H1 (cell line): ENCODE results near the gene PEX6. TPM values are rescaled to one million over a fixed set of nuclear protein-coding genes. Genes with fewer than 3 reads are reported as not detected.

Experiments
- CTCF ChIA-PET: fragments of 300-600 bp; sonication (Branson Sonifier 250); formaldehyde crosslinking; loops from one replicate; lab custom pipeline; 2021; ENCODE audit not compliant: partially characterized antibody; lab: Charles Lee
- POLR2A ChIA-PET: fragments of 300-600 bp; sonication (Branson Sonifier 250); formaldehyde crosslinking; loops from one replicate; lab custom pipeline; 2021; ENCODE audit warnings: inconsistent platforms; ENCODE audit not compliant: partially characterized antibody; lab: Charles Lee
- DNase-seq, 2 experiments: peaks; one replicate each; pipeline versions ENCODE4 v3.0.0 to v3.0.0-alpha.2; 2010 to 2022; ENCODE audit warnings: low spot score in 2 of 2, low read depth in 1 of 2, mixed read lengths in 1 of 2
- FAIRE-seq: peaks from 2 replicates; lab custom pipeline; 2011; peaks lifted over from hg19 to GRCh38; lab: Jason Lieb, UNC
- H2AFZ ChIP-seq: 2 replicates; pipeline ENCODE4 v1.8.1; 2012; ENCODE audit warnings: low read length, inconsistent platforms
- H2AK5ac ChIP-seq: 2 replicates; pipeline ENCODE4 v1.6.1; 2013; ENCODE audit warnings: low read depth, low read length
- H2BK120ac ChIP-seq: replicated peaks from 2 replicates; pipeline ENCODE3; 2013; ENCODE audit warnings: low read depth, low read length, inconsistent platforms
- H2BK12ac ChIP-seq: 2 replicates; pipeline ENCODE4 v1.6.1; 2013; ENCODE audit warnings: low read depth, low read length
- H2BK15ac ChIP-seq: 2 replicates; pipeline ENCODE4 v1.6.1; 2013; ENCODE audit warnings: low read length
- H2BK20ac ChIP-seq: 2 replicates; pipeline ENCODE4 v1.6.1; 2013; ENCODE audit warnings: low read length
- H2BK5ac ChIP-seq: 2 replicates; pipeline ENCODE4 v1.6.1; 2013; ENCODE audit warnings: low read depth, low read length
- H3K14ac ChIP-seq: 2 replicates; pipeline ENCODE4 v1.6.1; 2013; ENCODE audit warnings: inconsistent platforms; ENCODE audit not compliant: insufficient read length
- H3K18ac ChIP-seq: 2 replicates; pipeline ENCODE4 v1.6.1; 2013; ENCODE audit warnings: low read length; ENCODE audit errors: extremely low read depth
- H3K23ac ChIP-seq: 2 replicates; pipeline ENCODE4 v1.6.1; 2013; ENCODE audit warnings: inconsistent platforms; ENCODE audit not compliant: insufficient read length
- H3K23me2 ChIP-seq: 2 replicates; pipeline ENCODE4 v1.6.1; 2013; ENCODE audit warnings: low read depth, low read length
- H3K27ac ChIP-seq: 2 replicates; pipeline ENCODE4 v1.6.1; 2011; ENCODE audit warnings: low read depth, low read length, inconsistent platforms
- H3K27me3 ChIP-seq, 4 experiments: replicated peaks in 1 of 4; 1 replicate in 1 of 4; 2 replicates in 3 of 4; pipeline versions ENCODE4 v1.6.1 to v1.8.1; 2011 to 2013; ENCODE audit warnings: low read length in 3 of 4, mild to moderate bottlenecking in 3 of 4, inconsistent platforms in 2 of 4, mixed read lengths in 2 of 4, moderate library complexity in 1 of 4; ENCODE audit not compliant: control insufficient read depth in 3 of 4, insufficient read depth in 3 of 4; ENCODE audit errors: extremely low read depth in 1 of 4
- H3K36me3 ChIP-seq, 4 experiments: 2 replicates each; pipeline versions ENCODE4 v1.6.1 to v1.8.1; 2011 to 2013; ENCODE audit warnings: mild to moderate bottlenecking in 4 of 4, low read length in 3 of 4, moderate library complexity in 2 of 4, control low read depth in 1 of 4, inconsistent platforms in 1 of 4; ENCODE audit not compliant: insufficient read depth in 4 of 4, control insufficient read depth in 2 of 4
- H3K4ac ChIP-seq: replicated peaks from 2 replicates; pipeline ENCODE3; 2013; ENCODE audit warnings: low read length, low read depth, mixed read lengths, inconsistent platforms; ENCODE audit not compliant: insufficient read length
- H3K4me1 ChIP-seq, 4 experiments: replicated peaks in 1 of 4; 1 replicate in 1 of 4; 2 replicates in 3 of 4; pipeline versions ENCODE4 v1.6.1 to v1.8.1; 2011 to 2013; ENCODE audit warnings: low read length in 3 of 4, inconsistent platforms in 2 of 4, mixed read lengths in 1 of 4; ENCODE audit not compliant: insufficient read depth in 4 of 4, control insufficient read depth in 3 of 4
- H3K4me2 ChIP-seq, 2 experiments: 2 replicates each; pipeline versions ENCODE4 v1.6.1 to v1.8.1; 2011 to 2013; ENCODE audit warnings: low read depth in 2 of 2, low read length in 2 of 2, control low read depth in 1 of 2, inconsistent platforms in 1 of 2, mild to moderate bottlenecking in 1 of 2; ENCODE audit not compliant: insufficient read depth in 1 of 2
- H3K4me3 ChIP-seq, 4 experiments: fragments of 200-600, 300-600 bp in 1 of 4; sonication (generic), shearing (Covaris generic), sonication (Bioruptor Twin) in 1 of 4; 2 replicates each; pipeline versions ENCODE4 v1.5.1 to v1.8.1; 2011 to 2016; ENCODE audit warnings: low read length in 4 of 4, low read depth in 3 of 4, control low read depth in 2 of 4, inconsistent platforms in 2 of 4, mild to moderate bottlenecking in 2 of 4, mixed read lengths in 1 of 4, moderate library complexity in 1 of 4; ENCODE audit not compliant: insufficient read depth in 2 of 4; ENCODE audit errors: extremely low read depth in 1 of 4
- H3K56ac ChIP-seq: replicated peaks from 2 replicates; pipeline ENCODE3; 2013; ENCODE audit warnings: low read depth, mild to moderate bottlenecking, mixed read lengths, low read length, inconsistent platforms; ENCODE audit not compliant: insufficient read length
- H3K79me1 ChIP-seq: 2 replicates; pipeline ENCODE4 v1.6.1; 2013; ENCODE audit warnings: low read depth, low read length, control low read depth
- H3K79me2 ChIP-seq, 2 experiments: 2 replicates each; pipeline versions ENCODE4 v1.6.1 to v1.8.1; 2012 to 2013; ENCODE audit warnings: low read length in 2 of 2, mild to moderate bottlenecking in 2 of 2, inconsistent platforms in 1 of 2; ENCODE audit not compliant: insufficient read depth in 2 of 2, control insufficient read depth in 1 of 2
- H3K9ac ChIP-seq, 4 experiments: replicated peaks in 1 of 4; 1 replicate in 1 of 4; 2 replicates in 3 of 4; pipeline versions ENCODE4 v1.6.1 to v1.8.1; 2011 to 2013; ENCODE audit warnings: low read depth in 3 of 4, low read length in 3 of 4, control low read depth in 2 of 4, mild to moderate bottlenecking in 2 of 4, moderate library complexity in 2 of 4, inconsistent platforms in 1 of 4; ENCODE audit errors: extremely low read depth in 1 of 4
- H3K9me3 ChIP-seq, 2 experiments: 2 replicates each; pipeline versions ENCODE4 v1.6.1 to v1.8.1; 2012 to 2013; ENCODE audit warnings: mild to moderate bottlenecking in 2 of 2, moderate library complexity in 2 of 2, control low read depth in 1 of 2, inconsistent platforms in 1 of 2, low read depth in 1 of 2, low read length in 1 of 2, mixed read lengths in 1 of 2; ENCODE audit not compliant: insufficient read depth in 2 of 2
- H4K20me1 ChIP-seq, 2 experiments: replicated peaks in 1 of 2; 2 replicates each; pipeline versions ENCODE3 to v1.8.1; 2011 to 2013; ENCODE audit warnings: inconsistent platforms in 2 of 2, low read length in 2 of 2, mild to moderate bottlenecking in 1 of 2; ENCODE audit not compliant: insufficient read depth in 2 of 2, control insufficient read depth in 1 of 2
- H4K5ac ChIP-seq: 2 replicates; pipeline ENCODE4 v1.6.1; 2013; ENCODE audit warnings: low read length, low read depth, mixed read lengths, inconsistent platforms; ENCODE audit not compliant: insufficient read length
- H4K8ac ChIP-seq: 2 replicates; pipeline ENCODE4 v1.8.0; 2013; ENCODE audit warnings: mild to moderate bottlenecking, moderate library complexity, low read length, inconsistent platforms; ENCODE audit not compliant: insufficient read depth; ENCODE audit errors: extremely low read depth
- H4K91ac ChIP-seq: replicated peaks from 2 replicates; pipeline ENCODE3; 2013; ENCODE audit warnings: low read length, mixed read lengths, inconsistent platforms; ENCODE audit not compliant: insufficient read length
- CREB1 ChIP-seq: IDR thresholded peaks from 2 replicates; pipeline ENCODE4 v1.6.1; 2012; ENCODE audit warnings: inconsistent platforms
- EGR1 ChIP-seq: IDR thresholded peaks from 2 replicates; pipeline ENCODE4 v1.6.1; 2011; ENCODE audit warnings: low read depth, low read length, borderline replicate concordance
- GTF2F1 ChIP-seq: IDR thresholded peaks from 2 replicates; pipeline ENCODE4 v1.6.1; 2012; ENCODE audit warnings: low read depth, low read length, improper control_type of control experiment, borderline replicate concordance
- JUND ChIP-seq: IDR thresholded peaks from 2 replicates; pipeline ENCODE4 v1.6.1; 2011; ENCODE audit warnings: mild to moderate bottlenecking, improper control_type of control experiment, low read length
- KDM1A ChIP-seq: fragments of 200-600, 300-600 bp; sonication (generic); IDR thresholded peaks from 2 replicates; pipeline ENCODE4 v1.7.1; 2016; ENCODE audit warnings: mild to moderate bottlenecking, low read length, borderline replicate concordance
- POLR2AphosphoS5 ChIP-seq: IDR thresholded peaks from 2 replicates; pipeline ENCODE4 v1.6.1; 2011; ENCODE audit warnings: low read depth, low read length
- RFX5 ChIP-seq: IDR thresholded peaks from 2 replicates; pipeline ENCODE4 v1.6.1; 2011; ENCODE audit warnings: low read depth, low read length, improper control_type of control experiment, borderline replicate concordance
- SAP30 ChIP-seq: fragments of 300-600 bp; sonication (generic); IDR thresholded peaks from 2 replicates; pipeline ENCODE4 v1.7.1; 2012; ENCODE audit warnings: low read length, moderate library complexity, mild to moderate bottlenecking, inconsistent platforms; ENCODE audit not compliant: insufficient read depth, insufficient replicate concordance
- SIX5 ChIP-seq: IDR thresholded peaks from 2 replicates; pipeline ENCODE4 v1.6.1; 2011; ENCODE audit warnings: mild to moderate bottlenecking, low read depth, low read length
- SUZ12 ChIP-seq: fragments of 200-600 bp; sonication (generic); IDR thresholded peaks from 2 replicates; pipeline ENCODE4 v1.6.1; 2012; ENCODE audit warnings: mild to moderate bottlenecking, inconsistent platforms, low read length, moderate library complexity, mixed read lengths
- TCF12 ChIP-seq: IDR thresholded peaks from 2 replicates; pipeline ENCODE4 v1.6.1; 2011; ENCODE audit warnings: low read depth, mild to moderate bottlenecking, low read length
- YY1 ChIP-seq: IDR thresholded peaks from 2 replicates; pipeline ENCODE4 v1.6.1; 2011; ENCODE audit warnings: low read depth, mild to moderate bottlenecking, low read length
- WGBS, 2 experiments: shearing (Covaris generic) in 1 of 2; methylation state at CpG; one replicate each; pipeline versions ENCODE4 v1.1.6 to v1.1.7; 2013 to 2015; ENCODE audit warnings: low lambda C conversion rate in 2 of 2, mixed read lengths in 2 of 2, inconsistent platforms in 1 of 2, low coverage in 1 of 2, missing lambda C conversion rate in 1 of 2; ENCODE audit not compliant: insufficient replicate concordance in 2 of 2, insufficient coverage in 1 of 2, insufficient read length in 1 of 2; ENCODE audit errors: extremely low coverage in 1 of 2, missing lambda C conversion rate in 1 of 2; 5-methylcytosine and 5-hydroxymethylcytosine counted together
- polyA plus RNA-seq, 7 experiments: library from polyadenylated mRNA; depleted of rRNA in 3 of 7; stranded (reverse) in 5 of 7; unstranded in 2 of 7; fragments of >200 nt in 5 of 7; fragments of 200-250 nt in 2 of 7; gene quantifications; 1 replicate in 5 of 7; 2 replicates in 1 of 7; 4 replicates in 1 of 7; pipeline versions ENCODE4 v1.2.1 to v1.2.3, GENCODE V29; 2011 to 2013; ENCODE audit warnings: missing spikeins in 2 of 7, mixed read lengths in 2 of 7
- total RNA-seq: library from RNA; stranded (reverse); fragmentation: NEBNext Ultra II Directional; extraction: Animal tissue kit (Norgen Biotek cat#: 25700); gene quantifications from 2 replicates; pipeline ENCODE4 v1.2.1, GENCODE V29; 2021

Gene PEX6
- total and polyA plus RNA-seq, 2 of the 8 experiments (the other 6 are each of a cell fraction or from before 2014, with no cell fraction given) = 6.4 to 12.5 TPM

DNA sequence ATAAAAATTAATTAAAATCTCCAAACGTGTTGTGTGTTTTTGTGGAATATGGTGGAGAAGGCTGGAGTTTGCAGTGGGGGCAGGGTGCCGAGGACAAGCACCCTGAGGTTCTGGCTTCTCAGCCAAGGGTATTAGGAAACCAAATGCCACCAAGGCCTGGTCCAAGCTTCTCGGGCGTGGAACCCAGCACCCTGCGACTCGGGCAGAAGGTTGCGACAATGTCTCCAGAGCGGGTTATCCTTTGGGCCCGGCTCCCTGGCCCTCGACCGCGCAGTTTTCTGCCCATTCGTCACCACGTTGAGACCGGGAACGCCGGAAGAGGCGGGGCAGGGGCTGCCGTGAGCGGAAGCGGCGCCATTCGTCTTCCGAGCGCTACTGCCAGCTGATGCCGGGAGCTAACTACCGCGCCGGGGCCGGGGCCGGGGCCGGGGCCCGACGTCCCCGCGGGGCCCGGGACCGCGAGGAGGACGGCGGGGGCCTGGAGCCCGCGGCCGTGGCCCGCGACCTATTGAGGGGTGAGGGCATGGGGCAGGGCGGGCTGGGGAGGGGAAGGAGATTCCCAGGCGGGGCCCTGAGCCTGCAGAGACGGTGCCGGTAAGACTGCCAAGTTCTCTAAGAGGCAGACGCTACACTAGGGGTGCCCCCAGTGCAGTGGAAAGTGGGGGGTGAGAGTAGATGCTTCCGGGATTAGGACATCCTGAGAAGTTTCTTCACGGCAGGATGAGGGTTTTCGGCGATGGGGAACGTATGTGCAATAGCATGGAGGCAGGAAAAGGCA, 42.5 kb upstream of the PEX6 start, which contains the start of gene RRP36:
Gene RRP36, plus strand, starts transcription at position 354 of the 778 bp plus-strand sequence. Its CDS starts 32 bp downstream, at position 386.
- Histone ChIP-seq H2AFZ (no peak within 1 kb of the TSS; the same call in 1 of the 2 replicates), H2BK15ac (peak within 1 kb of the TSS; percentile 12), H3K36me3 (peaks cover 23 to 48% (median 36%) of the 10 kb centered on the region in 4 experiments), H4K8ac (no peak within 1 kb of the TSS; the same call in 1 of the 2 replicates), H3K4ac (peak within 1 kb of the TSS; percentile 86), H3K23ac (no peak within 1 kb of the TSS), H3K27me3 (no peaks in the 10 kb centered on the region), H4K20me1 (peaks cover 0 to 3% of the 10 kb centered on the region in 2 experiments), H4K91ac (peak within 1 kb of the TSS; percentile 63), H3K4me2 (peak within 1 kb of the TSS; percentile 45 to 89), H2BK12ac (no peak within 1 kb of the TSS), H3K79me1 (peaks cover 9% of the 10 kb centered on the region; the same call in 1 of the 2 replicates), H2BK5ac (peak within 1 kb of the TSS; percentile 93), H2AK5ac (no peak within 1 kb of the TSS), H3K9ac (peak within 1 kb of the TSS; percentile 70 to 91 (median 90)), H2BK20ac (0 out of 2 replicates have a peak within 1 kb of the TSS, but pooled peaks have one; percentile 21), H3K27ac (peak within 1 kb of the TSS; percentile 81), H3K9me3 (no peaks in the 10 kb centered on the region), H3K14ac (no peak within 1 kb of the TSS), H3K4me3 (peak within 1 kb of the TSS; percentile 93 to 99 (median 96)), H3K4me1 (peaks cover 0 to 5% (median 1%) of the 10 kb centered on the region in 4 experiments; a peak in 3 of 7 replicates), H3K18ac (peak within 1 kb of the TSS; percentile 93), H4K5ac (peak within 1 kb of the TSS; percentile 74), H2BK120ac (peak within 1 kb of the TSS; percentile 83), H3K56ac (peak within 1 kb of the TSS; percentile 85), H3K23me2 (peaks cover 6% of the 10 kb centered on the region; the same call in 1 of the 2 replicates), H3K79me2 (peaks cover 0 to 39% of the 10 kb centered on the region in 2 experiments; a peak in 3 of 4 replicates)
- ChIA-PET CTCF (interaction anchor here (0.7 to 5.6 kb wide), 9 partner anchors 9 to 145 kb away, joined by 3 to 33 read pairs (median 3); no protein-coding TSS in a partner anchor), POLR2A (interaction anchor here (0.8 to 27.9 kb wide), 16 partner anchors 8 to 225 kb away, joined by 3 to 584 read pairs (median 6); partner anchors contain the start of genes CUL7, KLC4, KLHDC3 and MEA1)
- WGBS, 2 experiments = 4% methylated on average over 31 of the region's 56 CpGs; no CpG with 5 or more reads in 1 of the 2 experiments
- no peak for FAIRE-seq
- peak in 1 of 2 experiments; percentile 84 for DNase-seq
- TF ChIP-seq POLR2AphosphoS5 (peak; percentile 16; the same call in 1 of the 2 replicates), GTF2F1 (no peak), SAP30 (no peak), TCF12 (no peak), RFX5 (no peak), JUND (no peak), SIX5 (no peak), CREB1 (0 out of 2 replicates have a peak, but pooled peaks have one; percentile 53), YY1 (peak; percentile 88), SUZ12 (no peak), EGR1 (no peak), KDM1A (no peak)
